ENCODE data around the gene INTS7. TPM values are rescaled to one million over a fixed set of nuclear protein-coding genes. Genes with fewer than 3 reads are reported as not detected.

The INTS7 gene
- total and polyA plus RNA-seq, 9 of the 15 experiments (the other 6 are each of a cell fraction or from before 2014, with no cell fraction given): 27.3 to 68.4 (median 40.4) TPM

GRCh38 chr1:211928290-211928801, 107.0 kb downstream of the INTS7 start (continued):
- TF ChIP-seq, protein P1, sequence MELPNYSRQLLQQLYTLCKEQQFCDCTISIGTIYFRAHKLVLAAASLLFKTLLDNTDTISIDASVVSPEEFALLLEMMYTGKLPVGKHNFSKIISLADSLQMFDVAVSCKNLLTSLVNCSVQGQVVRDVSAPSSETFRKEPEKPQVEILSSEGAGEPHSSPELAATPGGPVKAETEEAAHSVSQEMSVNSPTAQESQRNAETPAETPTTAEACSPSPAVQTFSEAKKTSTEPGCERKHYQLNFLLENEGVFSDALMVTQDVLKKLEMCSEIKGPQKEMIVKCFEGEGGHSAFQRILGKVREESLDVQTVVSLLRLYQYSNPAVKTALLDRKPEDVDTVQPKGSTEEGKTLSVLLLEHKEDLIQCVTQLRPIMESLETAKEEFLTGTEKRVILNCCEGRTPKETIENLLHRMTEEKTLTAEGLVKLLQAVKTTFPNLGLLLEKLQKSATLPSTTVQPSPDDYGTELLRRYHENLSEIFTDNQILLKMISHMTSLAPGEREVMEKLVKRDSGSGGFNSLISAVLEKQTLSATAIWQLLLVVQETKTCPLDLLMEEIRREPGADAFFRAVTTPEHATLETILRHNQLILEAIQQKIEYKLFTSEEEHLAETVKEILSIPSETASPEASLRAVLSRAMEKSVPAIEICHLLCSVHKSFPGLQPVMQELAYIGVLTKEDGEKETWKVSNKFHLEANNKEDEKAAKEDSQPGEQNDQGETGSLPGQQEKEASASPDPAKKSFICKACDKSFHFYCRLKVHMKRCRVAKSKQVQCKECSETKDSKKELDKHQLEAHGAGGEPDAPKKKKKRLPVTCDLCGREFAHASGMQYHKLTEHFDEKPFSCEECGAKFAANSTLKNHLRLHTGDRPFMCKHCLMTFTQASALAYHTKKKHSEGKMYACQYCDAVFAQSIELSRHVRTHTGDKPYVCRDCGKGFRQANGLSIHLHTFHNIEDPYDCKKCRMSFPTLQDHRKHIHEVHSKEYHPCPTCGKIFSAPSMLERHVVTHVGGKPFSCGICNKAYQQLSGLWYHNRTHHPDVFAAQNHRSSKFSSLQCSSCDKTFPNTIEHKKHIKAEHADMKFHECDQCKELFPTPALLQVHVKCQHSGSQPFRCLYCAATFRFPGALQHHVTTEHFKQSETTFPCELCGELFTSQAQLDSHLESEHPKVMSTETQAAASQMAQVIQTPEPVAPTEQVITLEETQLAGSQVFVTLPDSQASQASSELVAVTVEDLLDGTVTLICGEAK (IDR thresholded peaks at IDR 0.05): no peak
- TF ChIP-seq, protein P1 (CRISPR knock-in tag; IDR thresholded peaks at IDR 0.05): no peak
- peak; percentile 56; the same call in 1 of the 2 replicates for TF ChIP-seq EHMT2 (IDR thresholded peaks at IDR 0.05)
- 0 out of 2 replicates have a peak, but pooled peaks have one; percentile 36 for TF ChIP-seq TRIM28 (IDR thresholded peaks at IDR 0.05)
- no peak for TF ChIP-seq ZC3H8 (IDR thresholded peaks at IDR 0.05)
- no peak for TF ChIP-seq PTBP1 (IDR thresholded peaks at IDR 0.05; ENCODE audit: low read depth, low read length)
- TF ChIP-seq, protein P2, sequence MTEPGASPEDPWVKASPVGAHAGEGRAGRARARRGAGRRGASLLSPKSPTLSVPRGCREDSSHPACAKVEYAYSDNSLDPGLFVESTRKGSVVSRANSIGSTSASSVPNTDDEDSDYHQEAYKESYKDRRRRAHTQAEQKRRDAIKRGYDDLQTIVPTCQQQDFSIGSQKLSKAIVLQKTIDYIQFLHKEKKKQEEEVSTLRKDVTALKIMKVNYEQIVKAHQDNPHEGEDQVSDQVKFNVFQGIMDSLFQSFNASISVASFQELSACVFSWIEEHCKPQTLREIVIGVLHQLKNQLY (CRISPR knock-in tag; conservative IDR thresholded peaks at IDR 0.05): no peak
- TF ChIP-seq CBFA2T3 (IDR thresholded peaks at IDR 0.05): peak; percentile 85
- peak; percentile 89; the same call in 1 of the 2 replicates for TF ChIP-seq GATAD2A (IDR thresholded peaks at IDR 0.05)
- TF ChIP-seq ZC3H11A (IDR thresholded peaks at IDR 0.05; ENCODE audit: low read depth, low read length): 0 out of 2 replicates have a peak, but pooled peaks have one; percentile 63
- peak; percentile 80 for TF ChIP-seq TCF3 (CRISPR knock-in tag; IDR thresholded peaks at IDR 0.05)
- TF ChIP-seq E2F3 (CRISPR knock-in tag; IDR thresholded peaks at IDR 0.05): no peak
- TF ChIP-seq CREM (IDR thresholded peaks at IDR 0.05; ENCODE audit: low read depth): peak; percentile 94
- no peak for TF ChIP-seq ID3 (CRISPR knock-in tag; IDR thresholded peaks at IDR 0.05)
- no peak for TF ChIP-seq ID3 (tag; IDR thresholded peaks at IDR 0.05)
- TF ChIP-seq ZNF324 (CRISPR knock-in tag; IDR thresholded peaks at IDR 0.05): no peak
- TF ChIP-seq CREB5 (CRISPR knock-in tag; IDR thresholded peaks at IDR 0.05): no peak
- TF ChIP-seq BRD9 (IDR thresholded peaks at IDR 0.05; ENCODE audit: low read depth, partially characterized antibody): peak; percentile 11
- TF ChIP-seq HDAC2 (IDR thresholded peaks at IDR 0.05): peak; percentile 94
- TF ChIP-seq RHOXF2B (CRISPR knock-in tag; conservative IDR thresholded peaks at IDR 0.05): no peak
- no peak for TF ChIP-seq KLF6 (CRISPR knock-in tag; IDR thresholded peaks at IDR 0.05; ENCODE audit: borderline replicate concordance)

All from K562 (cell line).